ES-I3 (cell line): ENCODE measurements around the gene C6orf136.

Experiments
- H3K36me3 ChIP-seq: 2 replicates; pipeline ENCODE4 v1.6.1; 2013; ENCODE audit warnings: mild to moderate bottlenecking, low read length, control low read depth, moderate library complexity; ENCODE audit not compliant: insufficient read depth
- H3K4me1 ChIP-seq: 2 replicates; pipeline ENCODE4 v1.6.1; 2013; ENCODE audit warnings: mild to moderate bottlenecking, control low read depth, low read length; ENCODE audit not compliant: insufficient read depth
- H3K9ac ChIP-seq: 2 replicates; pipeline ENCODE4 v1.6.1; 2013; ENCODE audit warnings: low read depth, mild to moderate bottlenecking, low read length, moderate library complexity
- H3K9me3 ChIP-seq: 2 replicates; pipeline ENCODE4 v1.6.1; 2013; ENCODE audit warnings: mild to moderate bottlenecking, low read length, moderate library complexity; ENCODE audit not compliant: control insufficient read depth, insufficient read depth

Gene C6orf136

GRCh38 chr6:30684386-30685156 is 37.6 kb downstream of the C6orf136 start:
- Histone ChIP-seq H3K36me3 (no peaks in the 10 kb centered on the region), H3K4me1 (peaks cover 22% of the 10 kb centered on the region), H3K9ac (peak overlapping the region; percentile 87), H3K9me3 (no peaks in the 10 kb centered on the region)

GRCh38 chr6:30685157-30686008 is 38.5 kb downstream of the C6orf136 start:
- H3K4me1 ChIP-seq: peaks cover 14% of the 10 kb centered on the region
- peak overlapping the region; percentile 87 for H3K9ac ChIP-seq
- H3K36me3 ChIP-seq: no peaks in the 10 kb centered on the region
- no peaks in the 10 kb centered on the region for H3K9me3 ChIP-seq

- Histone ChIP-seq H3K36me3 (no peaks in the 10 kb centered on the region), H3K9me3 (no peaks in the 10 kb centered on the region), H3K9ac (peak within 1 kb of the TSS; percentile 87), H3K4me1 (peaks cover 15% of the 10 kb centered on the region)
Measured at GRCh38 chr6:30686009-30686907, 39.3 kb downstream of the C6orf136 start, which contains the start of gene PPP1R18. PPP1R18 (minus strand) TSS chr6:30686645; CDS start chr6:30686018, 627 bp downstream.

- no peaks in the 10 kb centered on the region for H3K9me3 ChIP-seq
- peak overlapping the region; percentile 87 for H3K9ac ChIP-seq
- peaks cover 16% of the 10 kb centered on the region for H3K4me1 ChIP-seq
- no peaks in the 10 kb centered on the region for H3K36me3 ChIP-seq
Measured at GRCh38 chr6:30686908-30687658, 40.1 kb downstream of the C6orf136 start.

- H3K4me1 ChIP-seq: peaks cover 16% of the 10 kb centered on the region
- H3K9me3 ChIP-seq: no peaks in the 10 kb centered on the region
- H3K36me3 ChIP-seq: no peaks in the 10 kb centered on the region
- peak overlapping the region; percentile 87 for H3K9ac ChIP-seq
Measured at GRCh38 chr6:30687659-30688431, 40.9 kb downstream of the C6orf136 start.

GRCh38 chr6:30688569-30688968 is 41.6 kb downstream of the C6orf136 start:
- Histone ChIP-seq H3K4me1 (peaks cover 16% of the 10 kb centered on the region), H3K9me3 (no peaks in the 10 kb centered on the region), H3K9ac (no peak overlapping the region), H3K36me3 (no peaks in the 10 kb centered on the region)

- Histone ChIP-seq H3K9me3 (no peaks in the 10 kb centered on the region), H3K9ac (no peak overlapping the region), H3K4me1 (peaks cover 14% of the 10 kb centered on the region), H3K36me3 (no peaks in the 10 kb centered on the region)
Measured at GRCh38 chr6:30689022-30689865, 42.3 kb downstream of the C6orf136 start.

- H3K9me3 ChIP-seq: no peaks in the 10 kb centered on the region
- H3K4me1 ChIP-seq: peaks cover 10% of the 10 kb centered on the region
- H3K9ac ChIP-seq: peak overlapping the region; percentile 86; the same call in 1 of the 2 replicates
- H3K36me3 ChIP-seq: no peaks in the 10 kb centered on the region
Measured at GRCh38 chr6:30689985-30690384, 43.1 kb downstream of the C6orf136 start.

- Histone ChIP-seq H3K36me3 (no peaks in the 10 kb centered on the region), H3K9me3 (no peaks in the 10 kb centered on the region), H3K4me1 (0 out of 2 replicates have a peak, but pooled peaks cover 6% of the 10 kb centered on the region), H3K9ac (peak within 1 kb of the TSS; percentile 86; the same call in 1 of the 2 replicates)
Measured at GRCh38 chr6:30690403-30691207, 43.7 kb downstream of the C6orf136 start, which contains the start of gene NRM. NRM (minus strand) TSS chr6:30690984; CDS start chr6:30690974, 10 bp downstream.

- no peaks in the 10 kb centered on the region for H3K36me3 ChIP-seq
- H3K4me1 ChIP-seq: 0 out of 2 replicates have a peak, but pooled peaks cover 6% of the 10 kb centered on the region
- H3K9me3 ChIP-seq: no peaks in the 10 kb centered on the region
- peak overlapping the region; percentile 86; the same call in 1 of the 2 replicates for H3K9ac ChIP-seq
Measured at GRCh38 chr6:30691208-30691847, 44.4 kb downstream of the C6orf136 start.

- Histone ChIP-seq H3K4me1 (peaks cover 11% of the 10 kb centered on the region; the same call in 1 of the 2 replicates), H3K9ac (no peak overlapping the region), H3K36me3 (peaks cover 3% of the 10 kb centered on the region), H3K9me3 (no peaks in the 10 kb centered on the region)
Measured at GRCh38 chr6:30696432-30696831, 49.5 kb downstream of the C6orf136 start.
